GM21423 (cell line): ENCODE results near the gene OR4F6.
"Not testable (repeated sequence)": the region's sequence is repeated elsewhere in the genome, so short reads cannot be mapped to it uniquely, and the experiment has no call there.

Experiments
- ATAC-seq: cut with Tn5 transposase; IDR thresholded peaks from one replicate; pipeline ENCODE4 v1.9.1; 2021; ENCODE audit warnings: mild to moderate bottlenecking, moderate library complexity; ENCODE audit not compliant: unreplicated experiment

The OR4F6 gene, protein sequence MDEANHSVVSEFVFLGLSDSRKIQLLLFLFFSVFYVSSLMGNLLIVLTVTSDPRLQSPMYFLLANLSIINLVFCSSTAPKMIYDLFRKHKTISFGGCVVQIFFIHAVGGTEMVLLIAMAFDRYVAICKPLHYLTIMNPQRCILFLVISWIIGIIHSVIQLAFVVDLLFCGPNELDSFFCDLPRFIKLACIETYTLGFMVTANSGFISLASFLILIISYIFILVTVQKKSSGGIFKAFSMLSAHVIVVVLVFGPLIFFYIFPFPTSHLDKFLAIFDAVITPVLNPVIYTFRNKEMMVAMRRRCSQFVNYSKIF

GRCh38 chr15:101803209-101803608, at the start of gene OR4F6:
Gene OR4F6 (plus strand): TSS chr15:101803509. CDS start chr15:101805720, 2,211 bp downstream.
- no peak for ATAC-seq

DNA sequence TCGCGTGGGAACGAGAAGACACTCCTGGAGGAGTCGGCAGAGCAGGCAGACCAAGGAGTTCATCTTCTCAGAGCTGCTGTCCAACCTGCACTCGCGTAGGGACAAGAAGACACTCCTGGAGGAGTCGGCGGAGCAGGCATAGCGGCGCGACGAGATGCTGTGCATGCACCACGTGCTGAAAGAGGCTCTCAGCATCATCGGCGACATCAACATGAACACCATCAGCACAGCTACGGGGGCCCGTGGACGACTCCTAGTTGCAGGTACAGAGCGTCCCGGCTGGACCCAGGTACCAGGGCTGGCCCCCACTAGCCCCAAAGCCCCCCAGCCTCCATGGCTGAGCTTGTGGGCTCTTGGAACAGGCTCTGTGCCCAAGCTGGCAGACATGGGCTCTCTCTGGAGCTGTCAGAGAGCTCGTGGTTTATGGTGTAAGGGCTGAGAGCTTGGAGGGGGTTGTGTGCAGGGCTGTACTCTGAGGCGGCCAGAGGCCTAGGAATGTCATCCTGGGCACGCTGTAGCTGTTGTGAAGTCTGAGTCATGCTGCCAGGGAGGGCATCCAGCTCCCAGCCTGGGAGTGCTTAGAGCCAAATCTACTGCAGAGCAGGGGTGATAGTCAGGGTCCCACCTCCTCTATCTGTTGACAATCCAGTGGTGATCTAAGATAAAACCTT, 38.5 kb upstream of the OR4F6 start:
- ATAC-seq: not testable (repeated sequence)

DNA sequence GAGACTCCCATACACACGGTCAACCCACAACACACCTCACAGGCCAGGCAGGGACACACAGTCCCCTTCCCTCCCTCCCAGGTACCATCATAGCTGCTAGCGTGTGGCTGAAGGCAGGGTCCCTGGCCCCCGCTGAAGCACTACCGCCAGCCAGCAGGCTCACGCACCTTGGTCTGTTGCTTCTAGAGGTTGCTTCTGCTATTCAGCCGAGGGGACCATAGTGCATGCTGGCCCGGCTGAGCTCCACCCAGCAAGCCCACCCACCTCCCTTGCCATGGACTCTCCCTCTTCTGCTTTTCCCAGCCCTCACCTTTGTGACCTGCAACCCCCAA, 38.0 kb upstream of the OR4F6 start:
- not testable (repeated sequence) for ATAC-seq

DNA sequence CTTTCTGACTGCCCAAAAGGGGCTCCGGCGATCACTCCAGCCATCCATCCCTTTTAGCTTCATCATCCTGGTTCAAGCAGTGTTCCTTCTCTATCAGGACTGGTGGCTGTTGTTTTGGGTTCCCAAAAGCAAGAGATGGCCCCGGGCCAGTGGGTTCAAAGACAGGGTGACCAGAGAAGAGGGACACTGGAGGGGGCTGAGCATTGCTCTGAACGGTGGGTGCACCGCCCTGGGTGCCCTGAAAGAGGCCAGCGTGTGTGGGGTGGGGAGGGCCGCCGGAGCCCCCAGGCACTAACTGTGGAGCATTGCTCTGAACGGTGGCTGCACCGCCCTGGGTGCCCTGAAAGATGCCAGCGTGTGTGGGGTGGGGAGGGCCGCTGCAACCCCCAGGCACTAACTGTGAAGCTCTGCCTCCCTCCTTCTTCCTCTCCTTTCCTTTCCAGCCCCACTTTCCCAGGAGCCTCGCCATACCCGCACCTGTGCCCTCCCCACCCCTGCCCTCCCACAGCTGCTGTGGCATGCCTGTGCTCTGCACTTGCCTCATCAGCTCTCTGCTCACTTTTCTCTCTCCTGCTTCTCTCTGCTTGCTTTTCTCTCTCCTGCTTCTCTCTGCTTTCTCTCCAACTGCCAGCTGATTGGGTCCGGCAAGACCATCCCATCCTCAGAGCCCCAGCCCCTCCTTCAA, 37.4 kb upstream of the OR4F6 start:
- no peak for ATAC-seq

GRCh38 chr15:101767083-101767640, 36.1 kb upstream of the OR4F6 start:
- not testable (repeated sequence) for ATAC-seq

DNA sequence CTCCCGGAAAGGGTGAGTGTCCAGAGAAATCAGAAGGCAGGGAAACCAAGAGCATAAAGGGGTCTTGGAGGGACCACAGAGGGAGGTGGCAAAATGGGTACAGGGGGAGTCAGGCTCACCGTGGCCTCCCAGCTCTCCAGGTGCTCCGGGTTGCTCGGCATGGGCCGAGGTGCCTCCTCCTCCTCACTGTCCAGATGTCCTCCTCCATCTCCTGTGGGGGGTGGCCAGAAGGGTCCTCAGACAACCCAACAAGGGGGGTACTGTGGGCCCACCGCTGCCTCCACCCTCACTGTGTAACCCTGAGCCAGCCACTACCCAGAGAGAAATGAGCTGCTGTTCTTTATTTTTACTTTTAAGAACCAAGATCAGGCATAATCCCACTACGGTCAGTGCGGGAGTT, 30.4 kb upstream of the OR4F6 start:
- no peak for ATAC-seq

DNA sequence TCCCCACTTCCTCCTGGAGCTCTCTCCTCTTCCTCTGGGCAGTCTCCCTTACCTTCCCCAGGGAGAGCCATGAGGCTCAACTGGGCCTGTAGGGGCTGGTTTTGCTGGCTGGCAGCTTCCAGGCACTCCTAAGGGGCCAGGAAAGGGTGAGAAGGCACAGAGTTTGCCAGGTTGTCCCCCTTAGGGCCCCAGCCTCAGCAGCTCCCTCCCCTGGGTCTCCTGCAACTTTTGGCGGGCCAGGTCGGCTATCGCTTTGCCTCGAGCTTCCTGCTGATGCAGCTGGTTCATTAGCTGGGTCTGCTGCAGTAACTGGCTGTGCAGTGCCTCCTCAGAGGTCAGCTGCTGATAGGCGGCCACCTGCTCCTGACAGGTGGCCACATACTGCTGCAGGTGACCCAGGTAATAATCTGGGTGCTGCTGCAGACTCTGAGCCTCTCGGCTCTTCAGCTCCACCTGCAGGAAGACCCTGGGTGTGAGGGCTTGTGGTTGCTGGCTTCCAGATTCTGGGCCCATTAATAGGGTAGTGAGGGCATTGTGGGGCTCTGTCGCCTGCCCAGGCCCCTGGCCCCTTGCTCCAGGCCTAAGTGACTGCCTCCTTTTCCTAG, 29.7 kb upstream of the OR4F6 start:
- no peak for ATAC-seq

DNA sequence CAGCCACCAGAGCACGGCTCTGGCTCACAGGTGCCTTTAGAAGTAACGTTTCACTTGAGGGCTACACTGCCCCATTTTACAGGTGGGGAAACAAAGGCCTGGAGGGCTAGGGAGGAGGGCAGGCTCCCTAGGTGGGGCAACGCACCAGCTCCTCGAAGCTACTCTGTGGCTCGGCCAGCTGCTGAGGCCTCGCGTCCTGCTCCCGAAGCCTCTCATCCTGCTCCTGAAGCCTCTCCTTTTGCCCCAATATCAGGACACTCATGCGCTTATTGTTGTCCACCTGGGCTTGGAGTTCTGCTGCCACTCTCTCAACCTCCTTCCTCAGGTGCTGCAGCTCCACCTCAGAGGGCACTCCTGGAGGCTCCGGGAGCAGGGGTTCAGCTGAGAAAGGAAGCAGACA, 28.2 kb upstream of the OR4F6 start:
- ATAC-seq: no peak

- not testable (repeated sequence) for ATAC-seq
These were observed 24.7 kb upstream of the OR4F6 start for GRCh38 chr15:101778576-101778975.

- ATAC-seq: not testable (repeated sequence)
These were observed 23.1 kb upstream of the OR4F6 start for GRCh38 chr15:101780225-101780624.

DNA sequence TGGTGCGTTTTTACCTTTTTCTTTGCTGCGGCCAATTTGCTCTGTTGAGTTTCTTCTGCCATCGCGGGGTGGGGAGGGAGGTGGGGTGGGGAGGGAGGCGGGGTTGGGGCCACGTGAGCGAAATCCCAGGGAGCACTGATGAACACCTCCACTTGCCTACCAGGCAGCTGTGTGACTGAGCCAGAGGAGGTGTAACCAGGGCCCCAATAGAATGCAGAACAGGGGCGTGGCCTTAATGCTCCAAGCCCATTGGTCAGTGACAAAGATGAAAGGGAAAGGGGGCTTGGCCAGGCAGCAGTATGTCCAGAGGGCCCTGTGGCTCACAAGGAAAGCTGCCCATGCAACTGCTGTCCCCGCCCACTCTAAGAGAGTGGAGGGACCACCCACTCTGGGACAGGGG, 21.4 kb upstream of the OR4F6 start:
- ATAC-seq: no peak

DNA sequence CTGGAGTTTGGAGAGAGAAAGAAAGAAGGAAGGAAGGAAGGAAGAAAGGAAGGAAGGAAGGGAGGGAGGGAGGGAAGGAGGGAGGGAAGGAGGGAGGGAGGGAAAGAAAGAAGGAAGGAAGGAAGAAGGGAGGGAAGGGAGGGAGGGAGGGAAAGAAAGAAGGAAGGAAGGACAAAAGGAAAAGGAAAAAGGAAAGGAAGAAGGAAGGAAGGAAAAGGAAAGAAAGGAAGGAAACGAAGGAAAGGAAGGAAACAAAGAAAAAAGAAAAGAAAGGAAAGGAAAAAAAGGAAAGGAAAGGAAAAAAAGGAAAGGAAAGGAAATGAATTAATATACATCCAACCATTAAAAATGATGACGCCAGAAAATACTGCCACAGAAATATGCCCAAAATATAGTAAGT, 18.7 kb upstream of the OR4F6 start:
- ATAC-seq: no peak

DNA sequence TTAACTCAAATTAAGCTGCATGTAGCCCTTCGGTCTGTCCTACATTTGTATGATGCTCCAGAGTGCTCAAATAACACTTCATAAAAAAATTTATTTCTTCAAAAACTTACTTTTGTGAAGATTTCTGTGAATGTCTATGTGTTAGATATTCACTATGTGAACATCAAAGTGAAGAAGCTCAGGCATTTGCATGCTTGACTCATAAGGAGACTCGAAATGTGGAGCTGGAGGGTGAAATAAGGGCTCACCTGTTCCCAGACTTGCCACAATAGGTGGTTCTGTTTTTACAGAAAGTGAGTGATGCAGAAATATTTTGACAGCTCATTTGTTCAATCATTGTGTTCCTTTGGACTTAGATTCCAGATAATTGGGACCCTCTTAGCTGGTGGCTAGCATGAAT, 16.9 kb upstream of the OR4F6 start:
- not testable (repeated sequence) for ATAC-seq

GRCh38 chr15:101788001-101788400, 15.3 kb upstream of the OR4F6 start:
- ATAC-seq: not testable (repeated sequence)

- not testable (repeated sequence) for ATAC-seq
These were observed 14.6 kb upstream of the OR4F6 start for GRCh38 chr15:101788503-101789269.

DNA sequence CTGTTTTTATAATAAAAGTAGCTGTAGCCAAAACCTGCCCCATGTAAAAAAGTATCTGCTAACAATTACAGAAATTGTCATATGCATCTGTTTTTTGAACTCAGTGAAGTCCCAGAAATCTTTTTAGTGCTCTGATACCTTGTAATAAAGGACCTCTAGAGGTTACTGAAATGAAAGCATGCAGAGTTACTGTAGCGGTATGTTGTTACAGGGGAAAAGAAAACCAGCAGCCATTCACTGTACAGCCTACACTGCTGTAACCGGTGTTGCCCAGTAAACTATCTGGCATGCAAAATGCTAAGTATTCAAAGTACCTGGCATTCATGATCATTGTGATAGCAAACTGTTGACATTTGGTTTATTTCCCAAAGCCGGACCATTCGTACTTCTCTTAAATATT, 12.6 kb upstream of the OR4F6 start:
- not testable (repeated sequence) for ATAC-seq

DNA sequence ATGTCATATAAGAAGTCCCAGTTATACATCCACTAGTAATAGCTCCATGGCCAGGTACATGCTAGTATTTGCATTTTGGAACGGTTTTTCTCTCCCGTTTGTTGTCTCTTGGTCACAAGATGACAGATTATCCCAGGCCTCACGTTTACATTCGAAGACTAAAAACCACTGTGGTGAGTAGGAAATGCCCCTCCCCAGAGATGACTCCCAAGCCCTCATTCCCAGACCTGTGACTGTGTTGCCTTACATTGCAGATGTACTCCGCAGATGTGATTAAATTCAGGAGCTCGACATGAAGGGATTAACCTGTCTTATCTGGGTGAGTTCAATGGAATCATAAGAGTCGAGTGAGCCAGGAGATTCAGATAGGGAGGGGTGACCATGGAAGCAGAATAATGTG, 9.3 kb upstream of the OR4F6 start:
- ATAC-seq: not testable (repeated sequence)

DNA sequence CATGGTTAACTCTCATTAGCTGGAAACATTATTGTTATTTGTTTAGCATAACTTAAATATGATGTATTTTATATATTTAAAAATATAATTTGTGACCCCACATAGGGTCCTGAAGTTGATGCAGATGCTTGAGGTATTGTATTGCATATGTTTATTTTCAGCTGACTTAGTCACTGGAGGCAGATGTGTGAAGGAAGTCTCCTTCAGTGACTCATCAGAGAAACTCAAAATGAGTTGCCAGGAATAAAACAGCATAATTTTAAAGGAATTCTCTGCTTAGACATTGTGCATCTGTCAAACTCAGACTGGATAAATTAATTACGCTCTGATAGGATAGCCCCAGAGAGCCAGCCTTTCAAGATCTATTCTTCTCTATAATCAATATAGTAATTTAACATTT, 7.9 kb upstream of the OR4F6 start:
- ATAC-seq: no peak

GRCh38 chr15:101799665-101800064, 3.6 kb upstream of the OR4F6 start:
- ATAC-seq: no peak

GRCh38 chr15:101801048-101801447, 2.3 kb upstream of the OR4F6 start:
- ATAC-seq: no peak

GRCh38 chr15:101803676-101804075, 367 bp downstream of the OR4F6 start:
- ATAC-seq: no peak
